Measurements from ENCODE around the gene CEBPB. TPM values are rescaled to one million over a fixed set of nuclear protein-coding genes. Genes with fewer than 3 reads are reported as not detected.

CEBPB gene
- total and polyA plus RNA-seq, 2 donors from 2014 or later: 33.6 to 81.4 TPM

GRCh38 chr20:50193199-50193835 is 2.7 kb downstream of the CEBPB start:
- FAIRE-seq (no peak), DNase-seq (no peak)
- H3K27ac ChIP-seq (ENCODE audit: low read depth in 2 of 2, low read length in 2 of 2): peak overlapping the region; percentile 65 to 76
- peaks cover 0 to 11% (median 11%) of the 10 kb centered on the region in 3 donors for H3K4me1 ChIP-seq (ENCODE audit: control insufficient read depth in 2 of 3, insufficient read depth in 2 of 3, low read depth in 1 of 3, low read length in 3 of 3)
- H3K36me3 ChIP-seq (ENCODE audit: control insufficient read depth in 2 of 3, insufficient read depth in 3 of 3, low read length in 3 of 3): peaks cover 0 to 4% (median 0%) of the 10 kb centered on the region in 3 donors
- H3K9me3 ChIP-seq (ENCODE audit: control insufficient read depth in 2 of 3, insufficient read depth in 1 of 3, low read length in 3 of 3): no peaks in the 10 kb centered on the region
- intact Hi-C loops (cut with DNase I): no loop called here
- H3K4me3 ChIP-seq (ENCODE audit: low read length in 3 of 3): peak overlapping the region; percentile 34 to 91 (median 87)
- TF ChIP-seq CTCF (IDR thresholded peaks at IDR 0.05; ENCODE audit: borderline replicate concordance, extremely low read depth, insufficient read depth): no peak
- no peaks in the 10 kb centered on the region for H3K27me3 ChIP-seq (ENCODE audit: control insufficient read depth, insufficient read depth, low read length)
- H3K9ac ChIP-seq (ENCODE audit: low read length in 3 of 3): peak overlapping the region in 2 of 3 donors; percentile 66 to 89

- H3K4me3 ChIP-seq (ENCODE audit: low read length in 3 of 3): peak overlapping the region in 2 of 3 donors; percentile 87 to 91
- peaks cover 0 to 11% (median 11%) of the 10 kb centered on the region in 3 donors for H3K4me1 ChIP-seq (ENCODE audit: control insufficient read depth in 2 of 3, insufficient read depth in 2 of 3, low read depth in 1 of 3, low read length in 3 of 3)
- intact Hi-C loops (cut with DNase I): no loop called here
- DNase-seq: no peak
- H3K36me3 ChIP-seq (ENCODE audit: control insufficient read depth in 2 of 3, insufficient read depth in 3 of 3, low read length in 3 of 3): peaks cover 0 to 4% (median 0%) of the 10 kb centered on the region in 3 donors
- no peak for FAIRE-seq
- no peak for TF ChIP-seq CTCF (IDR thresholded peaks at IDR 0.05; ENCODE audit: borderline replicate concordance, extremely low read depth, insufficient read depth)
- peak overlapping the region in 2 of 3 donors; percentile 66 to 89 for H3K9ac ChIP-seq (ENCODE audit: low read length in 3 of 3)
- H3K27me3 ChIP-seq (ENCODE audit: control insufficient read depth, insufficient read depth, low read length): no peaks in the 10 kb centered on the region
- H3K9me3 ChIP-seq (ENCODE audit: control insufficient read depth in 2 of 3, insufficient read depth in 1 of 3, low read length in 3 of 3): no peaks in the 10 kb centered on the region
- peak overlapping the region; percentile 65 to 76 for H3K27ac ChIP-seq (ENCODE audit: low read depth in 2 of 2, low read length in 2 of 2)
Measured at GRCh38 chr20:50193836-50194421, 3.3 kb downstream of the CEBPB start.

- H3K27ac ChIP-seq (ENCODE audit: low read depth in 2 of 2, low read length in 2 of 2): peak overlapping the region in 1 of 2 donors; percentile 76
- H3K4me1 ChIP-seq (ENCODE audit: control insufficient read depth in 2 of 3, insufficient read depth in 2 of 3, low read depth in 1 of 3, low read length in 3 of 3): peaks cover 0 to 11% (median 11%) of the 10 kb centered on the region in 3 donors
- FAIRE-seq (no peak), DNase-seq (no peak)
- no peaks in the 10 kb centered on the region for H3K9me3 ChIP-seq (ENCODE audit: control insufficient read depth in 2 of 3, insufficient read depth in 1 of 3, low read length in 3 of 3)
- peak overlapping the region in 2 of 3 donors; percentile 87 to 91 for H3K4me3 ChIP-seq (ENCODE audit: low read length in 3 of 3)
- H3K9ac ChIP-seq (ENCODE audit: low read length in 3 of 3): no peak overlapping the region
- intact Hi-C loops (cut with DNase I): no loop called here
- H3K27me3 ChIP-seq (ENCODE audit: control insufficient read depth, insufficient read depth, low read length): no peaks in the 10 kb centered on the region
- TF ChIP-seq CTCF (IDR thresholded peaks at IDR 0.05; ENCODE audit: borderline replicate concordance, extremely low read depth, insufficient read depth): no peak
- H3K36me3 ChIP-seq (ENCODE audit: control insufficient read depth in 2 of 3, insufficient read depth in 3 of 3, low read length in 3 of 3): peaks cover 0 to 4% (median 0%) of the 10 kb centered on the region in 3 donors
Measured at GRCh38 chr20:50194422-50194830, 3.8 kb downstream of the CEBPB start.
